H9 (cell line): ENCODE measurements around the gene ZNHIT2. TPM values are rescaled to one million over a fixed set of nuclear protein-coding genes. Genes with fewer than 3 reads are reported as not detected.

Experiments
- DNase-seq: peaks from one replicate; pipeline ENCODE4 v3.0.0-alpha.2; 2017
- H2AFZ ChIP-seq: one replicate; pipeline ENCODE4 v1.6.1; 2013; ENCODE audit warnings: mild to moderate bottlenecking, low read length, control low read depth, moderate library complexity
- H2AK5ac ChIP-seq: 2 replicates; pipeline ENCODE4 v1.6.1; 2013; ENCODE audit warnings: low read length, control low read depth, mixed read lengths; ENCODE audit not compliant: insufficient read length
- H2BK120ac ChIP-seq: one replicate; pipeline ENCODE4 v1.6.1; 2013; ENCODE audit warnings: low read depth, mild to moderate bottlenecking, low read length, control low read depth, inconsistent platforms; ENCODE audit not compliant: poor library complexity, severe bottlenecking
- H2BK12ac ChIP-seq: 2 replicates; pipeline ENCODE4 v1.6.1; 2013; ENCODE audit warnings: low read length, control low read depth, mixed read lengths, low read depth; ENCODE audit not compliant: insufficient read length
- H2BK15ac ChIP-seq: 2 replicates; pipeline ENCODE4 v1.6.1; 2013; ENCODE audit warnings: low read depth, low read length, control low read depth
- H2BK20ac ChIP-seq: one replicate; pipeline ENCODE4 v1.6.1; 2013; ENCODE audit warnings: low read depth, mild to moderate bottlenecking, low read length, control low read depth, inconsistent platforms; ENCODE audit not compliant: poor library complexity, severe bottlenecking
- H2BK5ac ChIP-seq: 2 replicates; pipeline ENCODE4 v1.6.1; 2013; ENCODE audit warnings: low read length, control low read depth, mixed read lengths; ENCODE audit not compliant: insufficient read length
- H3K14ac ChIP-seq: 2 replicates; pipeline ENCODE4 v1.6.1; 2013; ENCODE audit warnings: low read length, control low read depth; ENCODE audit not compliant: insufficient read depth
- H3K18ac ChIP-seq: 2 replicates; pipeline ENCODE4 v1.6.1; 2013; ENCODE audit warnings: low read depth, mild to moderate bottlenecking, mixed read lengths, low read length, control low read depth; ENCODE audit not compliant: insufficient read length
- H3K23ac ChIP-seq: 2 replicates; pipeline ENCODE4 v1.6.1; 2013; ENCODE audit warnings: low read length, control low read depth, mixed read lengths, low read depth; ENCODE audit not compliant: insufficient read length
- H3K23me2 ChIP-seq: 2 replicates; pipeline ENCODE4 v1.6.1; 2013; ENCODE audit warnings: low read depth, mild to moderate bottlenecking, mixed read lengths, low read length, control low read depth; ENCODE audit not compliant: insufficient read length, poor library complexity, severe bottlenecking
- H3K27ac ChIP-seq: 2 replicates; pipeline ENCODE4 v1.5.1; 2013; ENCODE audit warnings: low read length, control low read depth, mixed read lengths, low read depth; ENCODE audit not compliant: insufficient read length
- H3K27me3 ChIP-seq: 2 replicates; pipeline ENCODE4 v1.6.1; 2013; ENCODE audit warnings: low read length, control low read depth, inconsistent platforms; ENCODE audit not compliant: insufficient read depth
- H3K4ac ChIP-seq: 2 replicates; pipeline ENCODE4 v1.6.1; 2013; ENCODE audit warnings: low read depth, mild to moderate bottlenecking, control low read depth, inconsistent platforms, low read length, moderate library complexity
- H3K4me1 ChIP-seq: 2 replicates; pipeline ENCODE4 v1.6.1; 2013; ENCODE audit warnings: low read length, control low read depth, inconsistent platforms; ENCODE audit not compliant: insufficient read depth
- H3K4me2 ChIP-seq: 2 replicates; pipeline ENCODE4 v1.6.1; 2013; ENCODE audit warnings: low read length, control low read depth, mixed read lengths; ENCODE audit not compliant: insufficient read length, insufficient read depth
- H3K56ac ChIP-seq: 2 replicates; pipeline ENCODE4 v1.6.1; 2013; ENCODE audit warnings: low read depth, mild to moderate bottlenecking, mixed read lengths, low read length, control low read depth; ENCODE audit not compliant: insufficient read length
- H3K79me1 ChIP-seq: 2 replicates; pipeline ENCODE4 v1.6.1; 2013; ENCODE audit warnings: low read depth, mild to moderate bottlenecking, moderate library complexity, low read length, control low read depth, inconsistent platforms; ENCODE audit not compliant: insufficient read depth, poor library complexity, severe bottlenecking
- H3K79me2 ChIP-seq: 2 replicates; pipeline ENCODE4 v1.6.1; 2013; ENCODE audit warnings: low read length, control low read depth, inconsistent platforms; ENCODE audit not compliant: insufficient read depth
- H3K9ac ChIP-seq: 2 replicates; pipeline ENCODE4 v1.6.1; 2013; ENCODE audit warnings: low read length, control low read depth, mixed read lengths; ENCODE audit not compliant: insufficient read length; ENCODE audit errors: extremely low read depth
- H3K9me3 ChIP-seq: one replicate; pipeline ENCODE4 v1.6.1; 2013; ENCODE audit warnings: low read depth, low read length, inconsistent platforms; ENCODE audit not compliant: control insufficient read depth
- H3T11ph ChIP-seq: one replicate; pipeline ENCODE4 v1.6.1; 2013; ENCODE audit warnings: mild to moderate bottlenecking, low read length, control low read depth, inconsistent platforms
- H4K20me1 ChIP-seq: one replicate; pipeline ENCODE4 v1.6.1; 2013; ENCODE audit not compliant: control insufficient read depth, insufficient read length, insufficient read depth
- H4K5ac ChIP-seq: 2 replicates; pipeline ENCODE4 v1.6.1; 2013; ENCODE audit warnings: low read depth, mild to moderate bottlenecking, mixed read lengths, low read length, control low read depth; ENCODE audit not compliant: insufficient read length
- H4K8ac ChIP-seq: replicated peaks from 2 replicates; pipeline ENCODE4 v1.6.1; 2013; ENCODE audit warnings: low read length, control low read depth, mixed read lengths, low read depth; ENCODE audit not compliant: insufficient read length
- H4K91ac ChIP-seq: 2 replicates; pipeline ENCODE4 v1.6.1; 2013; ENCODE audit warnings: low read depth, mild to moderate bottlenecking, moderate library complexity, mixed read lengths, low read length, control low read depth; ENCODE audit not compliant: insufficient read length
- H3K27ac Mint-ChIP-seq, 3 experiments: 2 replicates in 2 of 3; 3 replicates in 1 of 3; pipeline ENCODE4 v1.8.0; 2020 to 2021; ENCODE audit warnings: mixed read lengths in 3 of 3, mild to moderate bottlenecking in 1 of 3, moderate library complexity in 1 of 3
- H3K27me3 Mint-ChIP-seq: 2 replicates; pipeline ENCODE4 v1.8.0; 2021; ENCODE audit warnings: low read depth, mild to moderate bottlenecking, moderate library complexity, mixed read lengths
- H3K36me3 Mint-ChIP-seq, 3 experiments: 2 replicates in 2 of 3; 3 replicates in 1 of 3; pipeline ENCODE4 v1.8.0; 2020 to 2021; ENCODE audit warnings: low read depth in 3 of 3, mixed read lengths in 3 of 3; ENCODE audit not compliant: insufficient read depth in 1 of 3
- H3K4me1 Mint-ChIP-seq, 2 experiments: 2 replicates each; pipeline ENCODE4 v1.8.0; 2020; ENCODE audit warnings: mixed read lengths in 2 of 2
- H3K4me3 Mint-ChIP-seq, 2 experiments: 2 replicates in 1 of 2; 3 replicates in 1 of 2; pipeline ENCODE4 v1.8.0; 2020 to 2021; ENCODE audit warnings: mild to moderate bottlenecking in 2 of 2, mixed read lengths in 2 of 2, moderate library complexity in 1 of 2
- H3K9me3 Mint-ChIP-seq, 2 experiments: 2 replicates in 1 of 2; 3 replicates in 1 of 2; pipeline ENCODE4 v1.8.0; 2020; ENCODE audit warnings: mild to moderate bottlenecking in 2 of 2, mixed read lengths in 2 of 2, moderate library complexity in 1 of 2
- WGBS: extraction: QIAGEN DNeasy Blood & Tissue Kit; methylation state at CpG from one replicate; pipeline ENCODE4 v1.1.7; 2013; ENCODE audit warnings: missing lambda C conversion rate, low lambda C conversion rate, mixed read lengths; ENCODE audit not compliant: insufficient read length; ENCODE audit errors: extremely low coverage; 5-methylcytosine and 5-hydroxymethylcytosine counted together
- total RNA-seq: library from RNA; stranded (reverse); gene quantifications from 2 replicates; pipeline ENCODE4 v1.2.1, GENCODE V29; 2021
- TF ChIP-seq, protein P1 (sequence below): fragments of 200-600 bp; sonication (generic); conservative IDR thresholded peaks from 3 replicates; pipeline ENCODE4 v1.8.0; 2021; ENCODE audit warnings: antibody characterized with exemption, mild to moderate bottlenecking

The ZNHIT2 gene
- total RNA-seq, 1 experiment from 2014 or later: 18.3 TPM

DNA sequence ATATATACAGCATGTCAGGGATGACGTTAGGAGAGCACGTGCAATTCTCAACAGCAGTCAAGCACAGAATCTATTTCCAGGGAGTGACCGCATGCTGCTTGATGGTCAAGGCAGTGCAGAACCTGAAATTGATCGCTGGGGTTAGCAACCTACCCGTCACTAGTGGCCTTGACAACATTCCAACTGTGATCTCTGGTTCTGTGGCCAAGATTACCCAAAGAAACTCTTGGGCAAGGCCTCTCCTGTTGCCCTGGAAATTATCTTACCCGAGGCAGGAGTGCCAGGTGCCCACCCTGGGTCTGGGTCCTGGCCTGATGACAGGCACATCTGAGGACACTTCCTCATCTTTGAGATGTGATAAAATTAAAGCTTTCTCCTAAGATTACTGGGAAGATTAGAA, 3.7 kb downstream of the ZNHIT2 start:
- H3K4me2 ChIP-seq: no peak overlapping the region
- H3K27ac Mint-ChIP-seq: 0 out of 7 replicates have a peak overlapping the region, but pooled peaks of 1 of the 3 experiments have one; percentile 17

More for the DNA sequence above, 3.7 kb downstream of the ZNHIT2 start:
- Histone ChIP-seq H3K27me3 (no peaks in the 10 kb centered on the region), H3K9ac (no peak overlapping the region), H3K23ac (no peak overlapping the region), H3T11ph (no peak overlapping the region), H4K8ac (no peak overlapping the region), H3K79me2 (no peaks in the 10 kb centered on the region), H2BK20ac (no peak overlapping the region), H4K5ac (no peak overlapping the region), H2BK15ac (no peak overlapping the region), H3K9me3 (no peaks in the 10 kb centered on the region), H3K56ac (no peak overlapping the region), H4K20me1 (no peaks in the 10 kb centered on the region), H3K79me1 (no peaks in the 10 kb centered on the region), H3K23me2 (peaks cover 18% of the 10 kb centered on the region), H2BK12ac (no peak overlapping the region), H3K4ac (no peak overlapping the region), H2BK120ac (no peak overlapping the region), H4K91ac (no peak overlapping the region), H3K14ac (no peak overlapping the region), H3K18ac (no peak overlapping the region), H2AFZ (no peak overlapping the region), H2BK5ac (no peak overlapping the region), H2AK5ac (no peak overlapping the region), H3K4me1 (no peaks in the 10 kb centered on the region), H3K27ac (no peak overlapping the region)
- Mint-ChIP-seq H3K36me3 (peaks cover 7 to 34% (median 33%) of the 10 kb centered on the region in 3 experiments), H3K4me1 (peaks cover 17 to 25% of the 10 kb centered on the region in 2 experiments), H3K9me3 (no peaks in the 10 kb centered on the region), H3K27me3 (peaks cover 1% of the 10 kb centered on the region; the same call in 1 of the 2 replicates), H3K4me3 (peak overlapping the region; percentile 11 to 99; a peak in 4 of 5 replicates)
- no CpG with 5 or more reads among the region's 6 CpGs for WGBS
- no peak for DNase-seq
- TF ChIP-seq, protein P1, sequence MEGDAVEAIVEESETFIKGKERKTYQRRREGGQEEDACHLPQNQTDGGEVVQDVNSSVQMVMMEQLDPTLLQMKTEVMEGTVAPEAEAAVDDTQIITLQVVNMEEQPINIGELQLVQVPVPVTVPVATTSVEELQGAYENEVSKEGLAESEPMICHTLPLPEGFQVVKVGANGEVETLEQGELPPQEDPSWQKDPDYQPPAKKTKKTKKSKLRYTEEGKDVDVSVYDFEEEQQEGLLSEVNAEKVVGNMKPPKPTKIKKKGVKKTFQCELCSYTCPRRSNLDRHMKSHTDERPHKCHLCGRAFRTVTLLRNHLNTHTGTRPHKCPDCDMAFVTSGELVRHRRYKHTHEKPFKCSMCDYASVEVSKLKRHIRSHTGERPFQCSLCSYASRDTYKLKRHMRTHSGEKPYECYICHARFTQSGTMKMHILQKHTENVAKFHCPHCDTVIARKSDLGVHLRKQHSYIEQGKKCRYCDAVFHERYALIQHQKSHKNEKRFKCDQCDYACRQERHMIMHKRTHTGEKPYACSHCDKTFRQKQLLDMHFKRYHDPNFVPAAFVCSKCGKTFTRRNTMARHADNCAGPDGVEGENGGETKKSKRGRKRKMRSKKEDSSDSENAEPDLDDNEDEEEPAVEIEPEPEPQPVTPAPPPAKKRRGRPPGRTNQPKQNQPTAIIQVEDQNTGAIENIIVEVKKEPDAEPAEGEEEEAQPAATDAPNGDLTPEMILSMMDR: no peak
